HEK293 (cell line): ENCODE results near the gene ZC3H8.
A peak's percentile ranks its signal among the peaks of the same experiment; 100 is the strongest.

Source experiments
- CTCF ChIA-PET: fragments of 350-600 bp; formaldehyde crosslinking; extraction: SDS; loops from one replicate; lab custom pipeline; 2021; ENCODE audit warnings: antibody characterized with exemption; lab: Yijun Ruan, JAX
- POLR2A ChIA-PET: fragments of 300-600 bp; formaldehyde crosslinking; extraction: SDS; loops from one replicate; lab custom pipeline; 2020; ENCODE audit warnings: antibody characterized with exemption, inconsistent platforms; lab: Yijun Ruan, JAX
- H3K27ac ChIP-seq: fragments of 200-500 bp; sonication (Bioruptor generic); 2 replicates; pipeline ENCODE4 v1.5.1; 2014; ENCODE audit warnings: low read depth, low read length, control low read depth, inconsistent platforms; ENCODE audit errors: extremely low read depth
- H3K36me3 ChIP-seq, 2 experiments: fragments of 200-500 bp in 1 of 2; sonication (Bioruptor generic) in 1 of 2; 1 replicate in 1 of 2; 2 replicates in 1 of 2; pipeline ENCODE4 v1.5.1; 2014 to 2017; ENCODE audit warnings: inconsistent platforms in 2 of 2, low read length in 2 of 2; ENCODE audit not compliant: control insufficient read depth in 2 of 2, insufficient read depth in 1 of 2
- H3K4me1 ChIP-seq: fragments of 200-500 bp; sonication (Bioruptor generic); 2 replicates; pipeline ENCODE4 v1.5.1; 2014; ENCODE audit warnings: mild to moderate bottlenecking, low read length, inconsistent platforms; ENCODE audit not compliant: control insufficient read depth, insufficient read depth
- H3K4me3 ChIP-seq: 2 replicates; pipeline ENCODE4 v1.5.1; 2011; ENCODE audit warnings: low read depth, mild to moderate bottlenecking, control low read depth, low read length, moderate library complexity
- H3K9me3 ChIP-seq: fragments of 200-500 bp; sonication (Bioruptor generic); 2 replicates; pipeline ENCODE4 v1.5.1; 2014; ENCODE audit warnings: low read depth, low read length, inconsistent platforms; ENCODE audit not compliant: control insufficient read depth, insufficient read depth
- KLF16 ChIP-seq: fragments of 450-650 bp; formaldehyde crosslinking; IDR thresholded peaks from 2 replicates; pipeline ENCODE4 v1.5.1; 2017; ENCODE audit warnings: missing biosample characterization, missing genetic modification characterization
- KLF8 ChIP-seq: fragments of 450-650 bp; formaldehyde crosslinking; IDR thresholded peaks from 2 replicates; pipeline ENCODE4 v1.5.1; 2016; ENCODE audit warnings: missing biosample characterization, missing genetic modification characterization
- OVOL3 ChIP-seq: fragments of 450-650 bp; formaldehyde crosslinking; IDR thresholded peaks from 2 replicates; pipeline ENCODE4 v1.5.1; 2016; ENCODE audit warnings: missing biosample characterization, missing genetic modification characterization
- SCRT1 ChIP-seq: fragments of 450-650 bp; formaldehyde crosslinking; IDR thresholded peaks from 2 replicates; pipeline ENCODE4 v1.5.1; 2016; ENCODE audit warnings: missing biosample characterization, missing genetic modification characterization, borderline replicate concordance
- SP2 ChIP-seq: fragments of 450-650 bp; formaldehyde crosslinking; IDR thresholded peaks from 2 replicates; pipeline ENCODE4 v1.5.1; 2016; ENCODE audit warnings: missing biosample characterization, missing genetic modification characterization
- SP3 ChIP-seq: fragments of 450-650 bp; formaldehyde crosslinking; IDR thresholded peaks from 2 replicates; pipeline ENCODE4 v1.5.1; 2016; ENCODE audit warnings: missing biosample characterization, missing genetic modification characterization
- TCF7L2 ChIP-seq: IDR thresholded peaks from 2 replicates; pipeline ENCODE4 v1.6.1; 2011; ENCODE audit warnings: low read depth, mild to moderate bottlenecking, inconsistent platforms, low read length, moderate library complexity, borderline replicate concordance
- ZBTB10 ChIP-seq: fragments of 450-650 bp; formaldehyde crosslinking; IDR thresholded peaks from 2 replicates; pipeline ENCODE4 v1.5.1; 2016; ENCODE audit warnings: missing biosample characterization, missing genetic modification characterization
- ZBTB20 ChIP-seq: fragments of 450-650 bp; formaldehyde crosslinking; IDR thresholded peaks from 2 replicates; pipeline ENCODE4 v1.5.1; 2016; ENCODE audit warnings: missing biosample characterization, missing genetic modification characterization
- ZBTB8A ChIP-seq: fragments of 450-650 bp; formaldehyde crosslinking; IDR thresholded peaks from 2 replicates; pipeline ENCODE4 v1.5.1; 2016; ENCODE audit warnings: missing biosample characterization, missing genetic modification characterization
- ZFHX2 ChIP-seq: fragments of 450-650 bp; formaldehyde crosslinking; conservative IDR thresholded peaks from 2 replicates; pipeline ENCODE4 v1.5.1; 2016; ENCODE audit warnings: missing biosample characterization, missing genetic modification characterization
- ZFP41 ChIP-seq: fragments of 450-650 bp; formaldehyde crosslinking; IDR thresholded peaks from 2 replicates; pipeline ENCODE4 v1.5.1; 2016; ENCODE audit warnings: missing biosample characterization, missing genetic modification characterization, borderline replicate concordance
- ZNF239 ChIP-seq: fragments of 450-650 bp; formaldehyde crosslinking; IDR thresholded peaks from 2 replicates; pipeline ENCODE4 v1.5.1; 2016; ENCODE audit warnings: missing biosample characterization, missing genetic modification characterization
- ZNF302 ChIP-seq: fragments of 450-650 bp; formaldehyde crosslinking; IDR thresholded peaks from 2 replicates; pipeline ENCODE4 v1.5.1; 2016; ENCODE audit warnings: missing biosample characterization, missing genetic modification characterization, low read depth
- ZNF398 ChIP-seq: fragments of 450-650 bp; formaldehyde crosslinking; IDR thresholded peaks from 2 replicates; pipeline ENCODE4 v1.5.1; 2017; ENCODE audit warnings: missing biosample characterization, missing genetic modification characterization
- ZNF404 ChIP-seq: fragments of 450-650 bp; formaldehyde crosslinking; IDR thresholded peaks from 2 replicates; pipeline ENCODE4 v1.5.1; 2017; ENCODE audit warnings: missing biosample characterization, missing genetic modification characterization
- ZNF510 ChIP-seq: fragments of 450-650 bp; formaldehyde crosslinking; IDR thresholded peaks from 2 replicates; pipeline ENCODE4 v1.5.1; 2018; ENCODE audit warnings: mild to moderate bottlenecking, missing genetic modification characterization, missing biosample characterization; ENCODE audit not compliant: insufficient replicate concordance
- ZNF558 ChIP-seq: fragments of 450-650 bp; formaldehyde crosslinking; IDR thresholded peaks from 2 replicates; pipeline ENCODE4 v1.5.1; 2016; ENCODE audit warnings: missing biosample characterization, missing genetic modification characterization
- ZNF596 ChIP-seq: fragments of 450-650 bp; IDR thresholded peaks from 2 replicates; pipeline ENCODE4 v1.5.0; 2018; ENCODE audit warnings: missing biosample characterization, mild to moderate bottlenecking, missing genetic modification characterization, moderate library complexity
- ZNF600 ChIP-seq: fragments of 450-650 bp; formaldehyde crosslinking; IDR thresholded peaks from 2 replicates; pipeline ENCODE4 v1.5.1; 2016; ENCODE audit warnings: missing biosample characterization, missing genetic modification characterization
- ZNF610 ChIP-seq: fragments of 450-650 bp; formaldehyde crosslinking; IDR thresholded peaks from 2 replicates; pipeline ENCODE4 v1.5.1; 2016; ENCODE audit warnings: missing biosample characterization, missing genetic modification characterization, borderline replicate concordance
- ZNF629 ChIP-seq: fragments of 450-650 bp; formaldehyde crosslinking; IDR thresholded peaks from 2 replicates; pipeline ENCODE4 v1.5.1; 2017; ENCODE audit warnings: missing biosample characterization, missing genetic modification characterization
- ZNF677 ChIP-seq: fragments of 450-650 bp; IDR thresholded peaks from 2 replicates; pipeline ENCODE4 v1.5.0; 2018; ENCODE audit warnings: missing biosample characterization, mild to moderate bottlenecking, missing genetic modification characterization, moderate library complexity
- ZNF791 ChIP-seq: fragments of 450-650 bp; formaldehyde crosslinking; IDR thresholded peaks from 2 replicates; pipeline ENCODE4 v1.5.1; 2016; ENCODE audit warnings: missing biosample characterization, missing genetic modification characterization
- ZNF843 ChIP-seq: fragments of 450-650 bp; formaldehyde crosslinking; IDR thresholded peaks from 2 replicates; pipeline ENCODE4 v1.5.1; 2016; ENCODE audit warnings: missing biosample characterization, missing genetic modification characterization
- ZXDB ChIP-seq: fragments of 450-650 bp; formaldehyde crosslinking; IDR thresholded peaks from 2 replicates; pipeline ENCODE4 v1.5.1; 2016; ENCODE audit warnings: missing biosample characterization, missing genetic modification characterization
- TF ChIP-seq, protein P1 (sequence below): fragments of 450-650 bp; formaldehyde crosslinking; IDR thresholded peaks from 2 replicates; pipeline ENCODE4 v1.5.1; 2016; ENCODE audit warnings: missing biosample characterization, missing genetic modification characterization
- TF ChIP-seq, protein P2 (sequence below): fragments of 450-650 bp; formaldehyde crosslinking; IDR thresholded peaks from 2 replicates; pipeline ENCODE4 v1.5.1; 2016; ENCODE audit warnings: missing biosample characterization, missing genetic modification characterization

The ZC3H8 gene

DNA sequence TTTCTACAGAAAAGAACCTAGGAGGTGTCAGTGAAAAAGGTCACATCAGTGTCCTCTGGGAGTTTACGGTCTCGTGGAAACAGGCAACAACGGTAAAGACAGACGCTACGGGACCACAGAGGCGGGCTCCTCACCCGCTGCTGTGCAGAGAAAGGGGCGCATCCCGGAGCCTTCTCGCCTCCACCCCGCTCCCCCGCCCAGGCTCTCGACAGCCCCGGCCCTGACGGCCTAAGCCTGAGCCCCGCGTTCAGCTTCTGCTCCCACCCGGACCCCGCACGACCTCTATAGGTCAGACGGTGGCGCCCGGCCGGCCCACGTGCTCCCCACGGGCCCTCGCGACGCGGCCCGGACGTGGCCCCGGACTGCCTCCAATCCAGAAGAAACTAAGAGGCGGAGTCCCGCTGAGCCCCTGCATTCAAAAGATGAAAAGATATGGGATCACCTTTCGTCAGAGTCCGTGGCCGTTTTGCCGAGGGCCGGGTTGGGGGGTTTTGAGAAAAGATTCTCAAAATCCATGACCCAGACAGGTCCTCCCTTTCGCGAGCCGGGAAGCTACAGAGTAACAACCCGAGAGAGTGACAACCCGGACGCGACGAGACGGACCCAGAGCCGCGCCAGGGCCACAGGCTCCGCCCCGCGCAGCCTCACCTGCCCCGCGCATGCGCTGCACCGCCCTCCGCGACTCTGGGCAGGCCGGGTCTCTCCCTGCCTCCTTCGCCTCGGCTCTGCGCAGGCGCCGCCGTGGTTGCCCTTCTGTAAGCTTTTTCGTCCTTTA, at the start of gene ZC3H8:
ZC3H8 (minus strand) TSS at position 577 of the 775 bp plus-strand sequence; CDS start at position 516, 61 bp downstream.
- Histone ChIP-seq H3K9me3 (no peaks in the 10 kb centered on the region), H3K4me3 (peak within 1 kb of the TSS; percentile 57), H3K36me3 (0 out of 3 replicates have a peak, but pooled peaks cover 0 to 3% of the 10 kb centered on the region in 2 experiments), H3K4me1 (0 out of 2 replicates have a peak, but pooled peaks cover 3% of the 10 kb centered on the region), H3K27ac (peak within 1 kb of the TSS; percentile 79)
- CTCF ChIA-PET, result interaction anchor here (1.7 kb wide), 1 partner anchor 12 kb away, joined by 4 read pairs; no protein-coding TSS in a partner anchor
- POLR2A ChIA-PET, result interaction anchor here (0.6 to 1.9 kb wide), 7 partner anchors 12 to 357 kb away, joined by 3 to 10 read pairs (median 3); partner anchors contain the start of genes CHCHD5 and TMEM87B
- TF ChIP-seq, protein P1, sequence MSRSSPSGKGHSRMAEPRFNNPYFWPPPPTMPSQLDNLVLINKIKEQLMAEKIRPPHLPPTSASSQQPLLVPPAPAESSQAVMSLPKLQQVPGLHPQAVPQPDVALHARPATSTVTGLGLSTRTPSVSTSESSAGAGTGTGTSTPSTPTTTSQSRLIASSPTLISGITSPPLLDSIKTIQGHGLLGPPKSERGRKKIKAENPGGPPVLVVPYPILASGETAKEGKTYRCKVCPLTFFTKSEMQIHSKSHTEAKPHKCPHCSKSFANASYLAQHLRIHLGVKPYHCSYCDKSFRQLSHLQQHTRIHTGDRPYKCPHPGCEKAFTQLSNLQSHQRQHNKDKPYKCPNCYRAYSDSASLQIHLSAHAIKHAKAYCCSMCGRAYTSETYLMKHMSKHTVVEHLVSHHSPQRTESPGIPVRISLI, result no peak
- TF ChIP-seq ZNF843 (tag by site-specific recombination) (0 out of 2 replicates have a peak, but pooled peaks have one; percentile 9), ZNF610 (tag by site-specific recombination) (no peak), ZNF600 (tag by site-specific recombination) (peak; percentile 23; the same call in 1 of the 2 replicates), SP2 (tag by site-specific recombination) (peak; percentile 68), SP3 (tag by site-specific recombination) (peak; percentile 51; the same call in 1 of the 2 replicates), TCF7L2 (no peak), ZBTB8A (tag by site-specific recombination) (peak; percentile 68), SCRT1 (tag by site-specific recombination) (no peak), ZNF677 (no peak), ZNF302 (tag by site-specific recombination) (no peak), ZNF629 (tag by site-specific recombination) (no peak), ZXDB (tag by site-specific recombination) (peak; percentile 89), ZNF791 (tag by site-specific recombination) (no peak), ZNF398 (tag by site-specific recombination) (no peak), ZBTB10 (0 out of 2 replicates have a peak, but pooled peaks have one; percentile 31), ZNF239 (tag by site-specific recombination) (no peak), ZNF510 (tag by site-specific recombination) (no peak), ZBTB20 (tag by site-specific recombination) (peak; percentile 76), ZNF596 (tag by site-specific recombination) (no peak), ZNF404 (tag by site-specific recombination) (no peak), KLF16 (tag by site-specific recombination) (peak; percentile 29; the same call in 1 of the 2 replicates), OVOL3 (tag by site-specific recombination) (no peak), ZNF558 (tag by site-specific recombination) (no peak), KLF8 (tag by site-specific recombination) (0 out of 2 replicates have a peak, but pooled peaks have one; percentile 53), ZFP41 (tag by site-specific recombination) (no peak), ZFHX2 (peak; percentile 53)
- TF ChIP-seq, protein P2, sequence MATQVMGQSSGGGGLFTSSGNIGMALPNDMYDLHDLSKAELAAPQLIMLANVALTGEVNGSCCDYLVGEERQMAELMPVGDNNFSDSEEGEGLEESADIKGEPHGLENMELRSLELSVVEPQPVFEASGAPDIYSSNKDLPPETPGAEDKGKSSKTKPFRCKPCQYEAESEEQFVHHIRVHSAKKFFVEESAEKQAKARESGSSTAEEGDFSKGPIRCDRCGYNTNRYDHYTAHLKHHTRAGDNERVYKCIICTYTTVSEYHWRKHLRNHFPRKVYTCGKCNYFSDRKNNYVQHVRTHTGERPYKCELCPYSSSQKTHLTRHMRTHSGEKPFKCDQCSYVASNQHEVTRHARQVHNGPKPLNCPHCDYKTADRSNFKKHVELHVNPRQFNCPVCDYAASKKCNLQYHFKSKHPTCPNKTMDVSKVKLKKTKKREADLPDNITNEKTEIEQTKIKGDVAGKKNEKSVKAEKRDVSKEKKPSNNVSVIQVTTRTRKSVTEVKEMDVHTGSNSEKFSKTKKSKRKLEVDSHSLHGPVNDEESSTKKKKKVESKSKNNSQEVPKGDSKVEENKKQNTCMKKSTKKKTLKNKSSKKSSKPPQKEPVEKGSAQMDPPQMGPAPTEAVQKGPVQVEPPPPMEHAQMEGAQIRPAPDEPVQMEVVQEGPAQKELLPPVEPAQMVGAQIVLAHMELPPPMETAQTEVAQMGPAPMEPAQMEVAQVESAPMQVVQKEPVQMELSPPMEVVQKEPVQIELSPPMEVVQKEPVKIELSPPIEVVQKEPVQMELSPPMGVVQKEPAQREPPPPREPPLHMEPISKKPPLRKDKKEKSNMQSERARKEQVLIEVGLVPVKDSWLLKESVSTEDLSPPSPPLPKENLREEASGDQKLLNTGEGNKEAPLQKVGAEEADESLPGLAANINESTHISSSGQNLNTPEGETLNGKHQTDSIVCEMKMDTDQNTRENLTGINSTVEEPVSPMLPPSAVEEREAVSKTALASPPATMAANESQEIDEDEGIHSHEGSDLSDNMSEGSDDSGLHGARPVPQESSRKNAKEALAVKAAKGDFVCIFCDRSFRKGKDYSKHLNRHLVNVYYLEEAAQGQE (tag by site-specific recombination), result no peak
